ENCODE measurements around the gene PELI3. TPM values are rescaled to one million over a fixed set of nuclear protein-coding genes. Genes with fewer than 3 reads are reported as not detected.

PELI3 gene
- total RNA-seq (2022; extraction: Qiagen RNA extraction) = 4.0 to 6.8 TPM (median 5.9 TPM) in 5 replicates

GRCh38 chr11:66466225-66467033, at the start of gene PELI3:
Gene PELI3, plus strand, starts transcription at chr11:66466905. Its CDS starts 1,224 bp downstream, at chr11:66468129.

DNA sequence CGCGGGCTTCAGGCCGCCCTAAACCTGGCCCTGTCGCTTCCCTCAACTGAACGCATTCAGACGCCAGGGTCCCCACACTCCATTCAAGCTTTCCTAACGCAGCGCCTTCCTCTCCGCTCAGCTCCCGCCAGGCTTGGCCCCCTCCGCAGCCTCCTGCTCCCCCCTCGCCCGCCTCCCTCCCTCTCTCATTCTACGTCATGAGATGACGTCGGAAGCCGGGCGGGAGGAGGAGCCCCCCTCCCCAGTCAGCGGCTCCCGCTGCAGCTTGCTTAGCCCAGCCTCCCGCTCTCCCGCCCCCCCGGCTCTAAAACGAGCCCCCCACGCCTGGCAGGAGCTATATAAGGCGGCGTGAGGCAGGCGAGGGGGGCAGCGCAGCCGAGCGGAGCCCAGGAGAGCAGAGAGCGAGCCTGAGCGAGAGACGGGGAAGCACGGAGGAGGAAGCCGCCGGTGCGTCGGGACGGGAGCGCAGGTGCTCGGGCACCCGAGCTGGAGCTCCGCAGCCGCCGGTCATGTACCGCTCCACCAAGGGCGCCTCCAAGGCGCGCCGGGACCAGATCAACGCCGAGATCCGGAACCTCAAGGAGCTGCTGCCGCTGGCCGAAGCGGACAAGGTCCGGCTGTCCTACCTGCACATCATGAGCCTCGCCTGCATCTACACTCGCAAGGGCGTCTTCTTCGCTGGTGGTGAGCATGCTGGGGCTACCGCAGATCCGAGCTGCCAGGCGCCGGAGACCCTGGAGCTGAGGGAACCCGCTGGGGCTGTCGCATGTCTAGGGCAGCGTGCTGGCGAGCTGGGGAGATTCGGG, 45.8 kb upstream of the PELI3 start, which contains the start of gene NPAS4:
Gene NPAS4 (plus strand): TSS at position 365 of the 806 bp plus-strand sequence. CDS start 145 bp downstream, at position 510.

DNA sequence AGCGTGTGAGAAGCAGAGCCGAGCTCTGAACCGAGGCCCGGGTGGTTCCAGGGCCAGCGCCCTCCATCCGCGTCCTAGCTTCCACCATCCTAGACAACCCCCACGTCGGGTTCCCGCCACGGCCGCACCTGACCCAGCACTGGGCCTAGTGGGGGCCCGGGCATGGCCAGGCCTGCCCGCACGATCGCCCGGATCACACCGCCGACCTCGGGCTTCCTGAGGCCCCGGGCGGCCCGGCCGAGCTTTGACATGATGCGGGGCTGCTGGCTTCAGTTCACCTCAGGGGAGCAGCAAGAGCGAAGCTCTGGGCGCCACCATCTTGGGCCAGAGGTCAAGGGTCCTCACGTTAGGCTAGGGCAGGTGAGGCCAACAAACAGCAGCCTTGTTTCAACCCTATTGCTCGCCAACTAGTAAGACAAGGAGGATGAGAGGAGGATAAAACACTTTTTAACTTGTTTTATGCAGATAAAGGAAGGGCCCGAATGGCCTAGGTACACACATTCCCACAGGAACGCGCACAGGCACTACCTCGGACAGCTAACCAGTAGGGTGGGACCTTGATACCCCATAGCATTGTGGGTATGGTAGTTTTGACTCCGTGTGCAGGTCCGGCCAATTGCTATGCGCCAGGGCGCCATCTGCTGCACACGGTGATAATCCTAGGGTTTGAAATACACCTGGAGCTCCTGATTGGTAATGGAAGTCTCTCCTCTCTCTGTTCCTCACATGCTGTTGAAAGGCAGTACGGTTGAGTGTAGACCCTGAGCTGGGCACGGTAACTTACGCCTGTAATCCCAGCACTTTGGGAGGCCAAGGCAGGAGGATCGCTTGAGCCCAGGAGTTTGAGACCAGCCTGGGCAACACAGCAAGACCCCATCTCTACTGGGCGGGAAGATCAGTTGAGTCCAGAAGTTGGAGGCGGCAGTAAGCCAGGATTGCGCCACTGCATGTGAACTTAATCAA, 27.9 kb upstream of the PELI3 start, which contains the start of gene MRPL11:
Gene MRPL11 (minus strand): TSS at position 345 of the 963 bp plus-strand sequence. CDS start 94 bp downstream, at position 251.

GRCh38 chr11:66480117-66480938, 13.6 kb downstream of the PELI3 start, which contains the start of gene DPP3:
Gene DPP3, plus strand, starts transcription at chr11:66480434. Its CDS starts 1,767 bp downstream, at chr11:66482201.

DNA sequence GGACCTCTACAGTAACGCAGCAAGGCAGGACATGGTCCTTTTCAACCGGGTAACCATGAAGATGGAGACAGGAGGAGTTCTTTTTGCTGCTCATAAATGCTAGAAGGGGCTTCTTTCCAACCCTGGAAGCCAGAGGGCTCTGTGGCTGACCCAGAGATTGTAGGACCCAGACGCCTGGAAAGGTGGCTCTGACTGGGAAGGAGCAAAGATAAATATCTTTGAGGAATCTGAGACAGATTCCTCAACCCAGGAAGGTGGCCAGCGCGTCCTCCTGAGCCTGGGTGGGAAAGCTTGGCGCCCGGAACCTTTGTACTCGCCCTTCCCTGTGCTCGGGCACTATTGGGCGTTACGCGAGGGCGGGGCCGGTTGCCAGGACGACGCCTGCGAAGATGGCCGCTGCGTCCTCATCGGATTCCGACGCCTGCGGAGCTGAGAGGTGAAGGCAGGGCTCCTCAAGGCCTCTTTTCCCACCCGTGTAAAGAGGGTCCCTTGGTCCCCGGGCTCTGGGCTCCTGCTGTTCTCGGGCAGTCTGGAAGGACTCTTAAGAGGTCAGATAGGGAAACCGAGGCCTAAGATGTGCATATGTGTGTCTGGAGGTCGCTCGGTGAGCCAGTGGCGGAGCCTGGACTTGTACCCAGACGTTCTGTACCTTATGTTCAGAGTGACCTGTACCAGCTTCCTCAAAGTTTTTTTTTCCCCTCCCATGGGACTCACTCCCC, 43.7 kb downstream of the PELI3 start, which contains the start of gene BBS1:
Gene BBS1 (plus strand): TSS at position 365 of the 719 bp plus-strand sequence. CDS start 25 bp downstream, at position 390.

Other genes starting within 250 kb of the PELI3 start
- 38.4 to 49.2 TPM (median 46.1 TPM) in 5 replicates for gene KLC2, start 209.2 kb upstream of the PELI3 start, total RNA-seq (2022; extraction: Qiagen RNA extraction)
- gene RAB1B, start 198.3 kb upstream of the PELI3 start, total RNA-seq (2022; extraction: Qiagen RNA extraction) = 123 to 151 TPM (median 149 TPM) in 5 replicates
- 1.6 to 2.5 TPM (median 2.4 TPM) in 5 replicates for gene CNIH2, start 188.7 kb upstream of the PELI3 start, total RNA-seq (2022; extraction: Qiagen RNA extraction)
- 94.0 to 127 TPM (median 124 TPM) in 5 replicates for gene YIF1A, start 177.8 kb upstream of the PELI3 start, total RNA-seq (2022; extraction: Qiagen RNA extraction)
- gene TMEM151A, start 175.0 kb upstream of the PELI3 start, total RNA-seq (2022; extraction: Qiagen RNA extraction) = 1.8 to 4.6 TPM (median 3.3 TPM) in 5 replicates
- not detected in 5 replicates for gene CD248, start 149.9 kb upstream of the PELI3 start, total RNA-seq (2022; extraction: Qiagen RNA extraction)
- gene RIN1, start 130.5 kb upstream of the PELI3 start, total RNA-seq (2022; extraction: Qiagen RNA extraction) = 28.4 to 46.9 TPM (median 39.6 TPM) in 5 replicates
- gene BRMS1, start 121.8 kb upstream of the PELI3 start, total RNA-seq (2022; extraction: Qiagen RNA extraction) = 81.3 to 101 TPM (median 89.5 TPM) in 5 replicates
- gene B4GAT1, start 119.3 kb upstream of the PELI3 start, total RNA-seq (2022; extraction: Qiagen RNA extraction) = 15.1 to 20.3 TPM (median 19.1 TPM) in 5 replicates
- 3.1 to 5.3 TPM (median 4.5 TPM) in 5 replicates for gene SLC29A2, start 95.1 kb upstream of the PELI3 start, total RNA-seq (2022; extraction: Qiagen RNA extraction)
- not detected in 5 replicates for gene NPAS4, start 45.9 kb upstream of the PELI3 start, total RNA-seq (2022; extraction: Qiagen RNA extraction)
- 91.9 to 118 TPM (median 107 TPM) in 5 replicates for gene MRPL11, start 28.1 kb upstream of the PELI3 start, total RNA-seq (2022; extraction: Qiagen RNA extraction)
- 50.3 to 58.1 TPM (median 55.8 TPM) in 5 replicates for gene DPP3, start 13.5 kb downstream of the PELI3 start, total RNA-seq (2022; extraction: Qiagen RNA extraction)
- 8.3 to 10.7 TPM (median 9.6 TPM) in 5 replicates for gene BBS1, start 43.7 kb downstream of the PELI3 start, total RNA-seq (2022; extraction: Qiagen RNA extraction)
- 6.6 to 17.3 TPM (median 14.4 TPM) in 5 replicates for gene ZDHHC24, start 79.1 kb downstream of the PELI3 start, total RNA-seq (2022; extraction: Qiagen RNA extraction)
- gene ACTN3, start 80.0 kb downstream of the PELI3 start, total RNA-seq (2022; extraction: Qiagen RNA extraction) = 0.02 to 0.06 TPM in 2 of 5 replicates, not detected in the others
- 31.4 to 41.3 TPM (median 34.1 TPM) in 5 replicates for gene CTSF, start 101.7 kb downstream of the PELI3 start, total RNA-seq (2022; extraction: Qiagen RNA extraction)
- 0.54 to 0.72 TPM (median 0.57 TPM) in 5 replicates for gene CCDC87, start 126.2 kb downstream of the PELI3 start, total RNA-seq (2022; extraction: Qiagen RNA extraction)
- 25.6 to 32.3 TPM (median 31.2 TPM) in 5 replicates for gene CCS, start 126.3 kb downstream of the PELI3 start, total RNA-seq (2022; extraction: Qiagen RNA extraction)
- 60.9 to 82.1 TPM (median 70.9 TPM) in 5 replicates for gene RBM14, start 149.7 kb downstream of the PELI3 start, total RNA-seq (2022; extraction: Qiagen RNA extraction)
- gene RBM4, start 171.8 kb downstream of the PELI3 start, total RNA-seq (2022; extraction: Qiagen RNA extraction) = 129 to 158 TPM (median 144 TPM) in 5 replicates
- gene RBM4B, start 211.0 kb downstream of the PELI3 start, total RNA-seq (2022; extraction: Qiagen RNA extraction) = 20.0 to 22.8 TPM (median 21.0 TPM) in 5 replicates

All from A549 treated with CORT108297 at 1 μM for 4 hours (cell line).